ENCODE measurements around the gene KCNQ1OT1. TPM values are rescaled to one million over a fixed set of nuclear protein-coding genes. Genes with fewer than 3 reads are reported as not detected.

KCNQ1OT1 gene
- total and polyA plus RNA-seq, 4 donors = 0.05 to 4.9 (median 0.61) TPM

GRCh38 chr11:2665526-2666400, 34.0 kb downstream of the KCNQ1OT1 start (continued):
- TF ChIP-seq HNF4G (IDR thresholded peaks at IDR 0.05) (no peak), FOXA1 (IDR thresholded peaks at IDR 0.05) (no peak), YY1 (IDR thresholded peaks at IDR 0.05) (no peak), JUND (IDR thresholded peaks at IDR 0.05) (no peak)

GRCh38 chr11:2664791-2665525, 34.8 kb downstream of the KCNQ1OT1 start:
- H3K36me3 ChIP-seq (ENCODE audit: control insufficient read depth in 4 of 4, insufficient read depth in 3 of 4, low read depth in 1 of 4, low read length in 3 of 4) = peaks cover 0 to 3% (median 0%) of the 10 kb centered on the region in 4 donors
- H3K9ac ChIP-seq (ENCODE audit: low read depth in 1 of 2, low read length in 2 of 2) = no peak overlapping the region
- H3K27ac ChIP-seq (ENCODE audit: low read depth in 1 of 2, low read length in 2 of 2) = no peak overlapping the region
- H3K4me1 ChIP-seq (ENCODE audit: control insufficient read depth in 4 of 4, insufficient read depth in 4 of 4, low read length in 3 of 4) = peaks cover 0 to 5% (median 0%) of the 10 kb centered on the region in 4 donors
- TF ChIP-seq GABPA (IDR thresholded peaks at IDR 0.05 in 1 of 2, conservative IDR thresholded peaks at IDR 0.05 in 1 of 2) = no peak
- TF ChIP-seq FOXA1 (IDR thresholded peaks at IDR 0.05) = no peak
- no peak for TF ChIP-seq RAD21 (IDR thresholded peaks at IDR 0.05)
- H3K4me3 ChIP-seq (ENCODE audit: low read depth in 1 of 3, low read length in 3 of 3) = no peak overlapping the region
- peak; percentile 29 for DNase-seq (ENCODE audit: low spot score)
- H3K9me3 ChIP-seq (ENCODE audit: control insufficient read depth in 4 of 4, low read length in 3 of 4) = peaks cover 2 to 9% (median 7%) of the 10 kb centered on the region in 4 donors
- no peaks in the 10 kb centered on the region for H3K27me3 ChIP-seq (ENCODE audit: control insufficient read depth in 4 of 4, insufficient read depth in 4 of 4, low read length in 3 of 4)
- WGBS = 97% methylated on average over 14 of the region's 14 CpGs

DNA sequence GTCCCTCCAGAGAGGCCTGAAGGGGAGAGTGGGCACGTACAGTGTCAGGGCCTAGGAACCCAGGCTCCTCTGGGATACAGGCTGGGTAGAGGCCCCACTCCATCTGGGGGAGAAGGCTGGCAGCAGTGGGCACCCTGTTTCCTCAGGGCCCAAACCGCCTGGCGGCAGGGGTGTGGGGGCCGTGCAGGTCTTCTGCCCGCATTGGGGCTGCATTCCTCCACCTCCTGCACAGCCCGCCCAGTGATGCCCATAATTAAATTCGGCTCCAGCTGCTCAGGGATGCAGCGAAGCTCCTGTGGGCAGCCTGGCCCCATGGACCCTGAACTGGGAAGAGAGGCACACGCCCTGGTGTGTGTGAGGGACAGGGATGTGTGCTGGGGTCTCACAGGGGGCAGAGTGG, 35.4 kb downstream of the KCNQ1OT1 start:
- peak; percentile 22 for DNase-seq (ENCODE audit: low spot score)
- Histone ChIP-seq H3K36me3 (ENCODE audit: control insufficient read depth in 4 of 4, insufficient read depth in 3 of 4, low read depth in 1 of 4, low read length in 3 of 4) (peaks cover 0 to 3% (median 0%) of the 10 kb centered on the region in 4 donors), H3K4me1 (ENCODE audit: control insufficient read depth in 4 of 4, insufficient read depth in 4 of 4, low read length in 3 of 4) (peaks cover 0 to 5% (median 0%) of the 10 kb centered on the region in 4 donors), H3K9ac (ENCODE audit: low read depth in 1 of 2, low read length in 2 of 2) (no peak overlapping the region), H3K9me3 (ENCODE audit: control insufficient read depth in 4 of 4, low read length in 3 of 4) (peaks cover 2 to 9% (median 7%) of the 10 kb centered on the region in 4 donors), H3K4me3 (ENCODE audit: low read depth in 1 of 3, low read length in 3 of 3) (no peak overlapping the region), H3K27ac (ENCODE audit: low read depth in 1 of 2, low read length in 2 of 2) (no peak overlapping the region), H3K27me3 (ENCODE audit: control insufficient read depth in 4 of 4, insufficient read depth in 4 of 4, low read length in 3 of 4) (no peaks in the 10 kb centered on the region)
- 85% methylated on average over 9 of the region's 9 CpGs for WGBS
- TF ChIP-seq GABPA (IDR thresholded peaks at IDR 0.05 in 1 of 2, conservative IDR thresholded peaks at IDR 0.05 in 1 of 2) (no peak), EGR1 (IDR thresholded peaks at IDR 0.05; ENCODE audit: low read depth in 2 of 2) (no peak), NR2F2 (IDR thresholded peaks at IDR 0.05) (no peak), CTCF (IDR thresholded peaks at IDR 0.05; ENCODE audit: low read depth, low read length, missing input control) (no peak), TAF1 (conservative IDR thresholded peaks at IDR 0.05) (no peak), FOXA1 (IDR thresholded peaks at IDR 0.05) (no peak)
- TF ChIP-seq, protein P1, sequence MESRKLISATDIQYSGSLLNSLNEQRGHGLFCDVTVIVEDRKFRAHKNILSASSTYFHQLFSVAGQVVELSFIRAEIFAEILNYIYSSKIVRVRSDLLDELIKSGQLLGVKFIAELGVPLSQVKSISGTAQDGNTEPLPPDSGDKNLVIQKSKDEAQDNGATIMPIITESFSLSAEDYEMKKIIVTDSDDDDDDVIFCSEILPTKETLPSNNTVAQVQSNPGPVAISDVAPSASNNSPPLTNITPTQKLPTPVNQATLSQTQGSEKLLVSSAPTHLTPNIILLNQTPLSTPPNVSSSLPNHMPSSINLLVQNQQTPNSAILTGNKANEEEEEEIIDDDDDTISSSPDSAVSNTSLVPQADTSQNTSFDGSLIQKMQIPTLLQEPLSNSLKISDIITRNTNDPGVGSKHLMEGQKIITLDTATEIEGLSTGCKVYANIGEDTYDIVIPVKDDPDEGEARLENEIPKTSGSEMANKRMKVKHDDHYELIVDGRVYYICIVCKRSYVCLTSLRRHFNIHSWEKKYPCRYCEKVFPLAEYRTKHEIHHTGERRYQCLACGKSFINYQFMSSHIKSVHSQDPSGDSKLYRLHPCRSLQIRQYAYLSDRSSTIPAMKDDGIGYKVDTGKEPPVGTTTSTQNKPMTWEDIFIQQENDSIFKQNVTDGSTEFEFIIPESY (IDR thresholded peaks at IDR 0.05) = no peak
- TF ChIP-seq, protein P2, sequence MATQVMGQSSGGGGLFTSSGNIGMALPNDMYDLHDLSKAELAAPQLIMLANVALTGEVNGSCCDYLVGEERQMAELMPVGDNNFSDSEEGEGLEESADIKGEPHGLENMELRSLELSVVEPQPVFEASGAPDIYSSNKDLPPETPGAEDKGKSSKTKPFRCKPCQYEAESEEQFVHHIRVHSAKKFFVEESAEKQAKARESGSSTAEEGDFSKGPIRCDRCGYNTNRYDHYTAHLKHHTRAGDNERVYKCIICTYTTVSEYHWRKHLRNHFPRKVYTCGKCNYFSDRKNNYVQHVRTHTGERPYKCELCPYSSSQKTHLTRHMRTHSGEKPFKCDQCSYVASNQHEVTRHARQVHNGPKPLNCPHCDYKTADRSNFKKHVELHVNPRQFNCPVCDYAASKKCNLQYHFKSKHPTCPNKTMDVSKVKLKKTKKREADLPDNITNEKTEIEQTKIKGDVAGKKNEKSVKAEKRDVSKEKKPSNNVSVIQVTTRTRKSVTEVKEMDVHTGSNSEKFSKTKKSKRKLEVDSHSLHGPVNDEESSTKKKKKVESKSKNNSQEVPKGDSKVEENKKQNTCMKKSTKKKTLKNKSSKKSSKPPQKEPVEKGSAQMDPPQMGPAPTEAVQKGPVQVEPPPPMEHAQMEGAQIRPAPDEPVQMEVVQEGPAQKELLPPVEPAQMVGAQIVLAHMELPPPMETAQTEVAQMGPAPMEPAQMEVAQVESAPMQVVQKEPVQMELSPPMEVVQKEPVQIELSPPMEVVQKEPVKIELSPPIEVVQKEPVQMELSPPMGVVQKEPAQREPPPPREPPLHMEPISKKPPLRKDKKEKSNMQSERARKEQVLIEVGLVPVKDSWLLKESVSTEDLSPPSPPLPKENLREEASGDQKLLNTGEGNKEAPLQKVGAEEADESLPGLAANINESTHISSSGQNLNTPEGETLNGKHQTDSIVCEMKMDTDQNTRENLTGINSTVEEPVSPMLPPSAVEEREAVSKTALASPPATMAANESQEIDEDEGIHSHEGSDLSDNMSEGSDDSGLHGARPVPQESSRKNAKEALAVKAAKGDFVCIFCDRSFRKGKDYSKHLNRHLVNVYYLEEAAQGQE (IDR thresholded peaks at IDR 0.05) = no peak
